SK-N-SH (cell line): ENCODE data around the gene CERCAM. TPM values are rescaled to one million over a fixed set of nuclear protein-coding genes. Genes with fewer than 3 reads are reported as not detected.
"Not testable (repeated sequence)": the region's sequence is repeated elsewhere in the genome, so short reads cannot be mapped to it uniquely, and the experiment has no call there.

Experiments used
- CTCF ChIA-PET: fragments of 300-600, 350-600 bp; formaldehyde crosslinking; extraction: SDS; loops from one replicate; lab custom pipeline; 2021; lab: Yijun Ruan, JAX
- POLR2A ChIA-PET: fragments of 350-600 bp; sonication (Branson Sonifier 250); formaldehyde crosslinking; extraction: SDS; loops from one replicate; lab custom pipeline; 2020; ENCODE audit warnings: antibody characterized with exemption, inconsistent platforms; lab: Yijun Ruan, JAX
- DNase-seq: peaks from one replicate; pipeline ENCODE4 v3.0.0; 2012
- H2AFZ ChIP-seq: fragments of 200-600 bp; sonication (generic); 2 replicates; pipeline ENCODE4 v1.8.1; 2016; ENCODE audit warnings: antibody characterized with exemption, mild to moderate bottlenecking, low read depth
- H3F3A ChIP-seq: fragments of 200-600 bp; sonication (generic); replicated peaks from 2 replicates; pipeline ENCODE3; 2016; ENCODE audit warnings: antibody characterized with exemption, mild to moderate bottlenecking; ENCODE audit not compliant: insufficient read depth
- H3K27ac ChIP-seq, 2 experiments: fragments of 200-500 bp in 1 of 2; fragments of 200-600 bp in 1 of 2; sonication (Bioruptor generic) in 1 of 2; sonication (generic), shearing (Covaris generic) in 1 of 2; 2 replicates each; pipeline versions ENCODE4 v1.5.1 to v1.6.1; 2014 to 2016; ENCODE audit warnings: low read depth in 2 of 2, inconsistent platforms in 1 of 2, low read length in 1 of 2, mild to moderate bottlenecking in 1 of 2, mixed read lengths in 1 of 2
- H3K27me3 ChIP-seq: fragments of 200-600 bp; sonication (generic), shearing (Covaris generic); 2 replicates; pipeline ENCODE4 v1.6.1; 2016; ENCODE audit warnings: mixed run types; ENCODE audit not compliant: insufficient read depth
- H3K36me3 ChIP-seq, 2 experiments: fragments of 200-500 bp in 1 of 2; fragments of 200-600 bp in 1 of 2; sonication (Bioruptor generic) in 1 of 2; sonication (generic) in 1 of 2; replicated peaks in 1 of 2; 2 replicates each; pipeline versions ENCODE3 to v1.5.1; 2014 to 2016; ENCODE audit warnings: low read length in 1 of 2, mild to moderate bottlenecking in 1 of 2; ENCODE audit not compliant: insufficient read depth in 2 of 2, control insufficient read depth in 1 of 2
- H3K4me1 ChIP-seq, 2 experiments: fragments of 200-500 bp in 1 of 2; fragments of 200-600 bp in 1 of 2; sonication (Bioruptor generic) in 1 of 2; sonication (generic), shearing (Covaris generic) in 1 of 2; 2 replicates each; pipeline versions ENCODE4 v1.5.1 to v1.6.1; 2014 to 2016; ENCODE audit warnings: low read depth in 1 of 2, low read length in 1 of 2, mixed run types in 1 of 2; ENCODE audit not compliant: insufficient read depth in 2 of 2, control insufficient read depth in 1 of 2
- H3K4me2 ChIP-seq: fragments of 200-600 bp; sonication (generic), shearing (Covaris generic); 2 replicates; pipeline ENCODE4 v1.6.1; 2017; ENCODE audit warnings: mixed run types
- H3K4me3 ChIP-seq, 2 experiments: fragments of 200-500 bp in 1 of 2; fragments of 200-600 bp in 1 of 2; sonication (Bioruptor generic) in 1 of 2; sonication (generic), shearing (Covaris generic) in 1 of 2; 2 replicates each; pipeline versions ENCODE4 v1.5.1 to v1.8.1; 2014 to 2016; ENCODE audit warnings: low read depth in 2 of 2, inconsistent platforms in 1 of 2, low read length in 1 of 2, mild to moderate bottlenecking in 1 of 2, mixed read lengths in 1 of 2, moderate library complexity in 1 of 2
- H3K79me2 ChIP-seq: fragments of 200-600 bp; sonication (generic); 2 replicates; pipeline ENCODE4 v1.8.1; 2017; ENCODE audit warnings: mild to moderate bottlenecking; ENCODE audit not compliant: insufficient read depth
- H3K9ac ChIP-seq: fragments of 200-600 bp; sonication (generic); 2 replicates; pipeline ENCODE4 v1.6.1; 2017; ENCODE audit warnings: mixed run types
- H3K9me2 ChIP-seq: fragments of 200-600 bp; sonication (generic); 2 replicates; pipeline ENCODE4 v1.6.1; 2017; ENCODE audit warnings: mixed run types
- H3K9me3 ChIP-seq: fragments of 200-600 bp; sonication (generic); 2 replicates; pipeline ENCODE4 v1.6.1; 2017; ENCODE audit warnings: mixed run types, mild to moderate bottlenecking, moderate library complexity
- H4K20me1 ChIP-seq: fragments of 200-600 bp; sonication (generic); 2 replicates; pipeline ENCODE4 v1.6.1; 2017; ENCODE audit warnings: mild to moderate bottlenecking, mixed run types; ENCODE audit not compliant: insufficient read depth
- CTCF ChIP-seq: fragments of 200-600 bp; sonication (generic); IDR thresholded peaks from 2 replicates; pipeline ENCODE4 v1.6.1; 2017; ENCODE audit warnings: antibody characterized with exemption, mild to moderate bottlenecking, moderate library complexity
- EZH2phosphoT487 ChIP-seq: fragments of 200-600 bp; sonication (generic); IDR thresholded peaks from 2 replicates; pipeline ENCODE4 v1.6.1; 2017; ENCODE audit warnings: low read depth, mixed run types, mild to moderate bottlenecking, antibody characterized with exemption, moderate library complexity, borderline replicate concordance
- GABPA ChIP-seq: IDR thresholded peaks from 2 replicates; pipeline ENCODE4 v1.4.0; 2012; ENCODE audit warnings: low read depth, mild to moderate bottlenecking
- GATA2 ChIP-seq: sonication (generic); formaldehyde crosslinking; IDR thresholded peaks from 2 replicates; pipeline ENCODE4 v1.5.0; 2020; ENCODE audit warnings: mild to moderate bottlenecking, missing genetic modification reagents
- RAD21 ChIP-seq: IDR thresholded peaks from 2 replicates; pipeline ENCODE4 v1.6.1; 2012; ENCODE audit warnings: mild to moderate bottlenecking, low read length
- RXRA ChIP-seq: IDR thresholded peaks from 2 replicates; pipeline ENCODE4 v1.4.0; 2012; ENCODE audit warnings: low read depth, mild to moderate bottlenecking, borderline replicate concordance
- SMC3 ChIP-seq: IDR thresholded peaks from 2 replicates; pipeline ENCODE4 v1.6.1; 2012; ENCODE audit warnings: low read depth, low read length, improper control_type of control experiment
- TAF1 ChIP-seq: IDR thresholded peaks from 2 replicates; pipeline ENCODE4 v1.6.1; 2012; ENCODE audit warnings: low read depth, mild to moderate bottlenecking, low read length, moderate library complexity, borderline replicate concordance
- USF1 ChIP-seq: IDR thresholded peaks from 2 replicates; pipeline ENCODE4 v1.4.0; 2012; ENCODE audit warnings: low read depth, borderline replicate concordance
- ZBTB33 ChIP-seq: IDR thresholded peaks from 2 replicates; pipeline ENCODE4 v1.4.0; 2012; ENCODE audit warnings: low read depth, borderline replicate concordance
- WGBS: methylation state at CpG from one replicate; pipeline ENCODE4 v1.1.6; 2017; ENCODE audit warnings: low lambda C conversion rate; 5-methylcytosine and 5-hydroxymethylcytosine counted together
- polyA plus RNA-seq, 3 experiments: library from polyadenylated mRNA; depleted of rRNA; stranded (reverse); fragments of >200 nt; gene quantifications; 2 replicates each; pipeline ENCODE4 v1.2.3, GENCODE V29; 2012

Gene CERCAM
- polyA plus RNA-seq, 1 of the 3 experiments (the other 2 are of a cell fraction) = 131 TPM

GRCh38 chr9:128412120-128412790, 8.4 kb upstream of the CERCAM start:
- POLR2A ChIA-PET = interaction anchor here (1.5 to 1.8 kb wide), 2 partner anchors 8 to 41 kb away, joined by 3 to 6 read pairs; partner anchors contain the start of genes CERCAM and URM1
- H2AFZ ChIP-seq = no peak overlapping the region
- H3K9me2 ChIP-seq = no peaks in the 10 kb centered on the region
- TF ChIP-seq CTCF (peak; percentile 69), SMC3 (peak; percentile 78), EZH2phosphoT487 (no peak), RAD21 (peak; percentile 88)
- peaks cover 0 to 2% of the 10 kb centered on the region in 2 experiments; a peak in 1 of 4 replicates for H3K4me1 ChIP-seq
- no peaks in the 10 kb centered on the region for H3F3A ChIP-seq
- H3K36me3 ChIP-seq = no peaks in the 10 kb centered on the region
- H3K4me3 ChIP-seq = peak overlapping the region in 1 of 2 experiments; percentile 50; a peak in 1 of 4 replicates
- H3K27ac ChIP-seq = no peak overlapping the region
- WGBS = 9% methylated on average over 5 of the region's 13 CpGs
- no peaks in the 10 kb centered on the region; the same call in 1 of the 2 replicates for H3K27me3 ChIP-seq
- peak; percentile 87 for DNase-seq
- CTCF ChIA-PET = interaction anchor here (0.6 to 9.3 kb wide), 38 partner anchors 8 to 221 kb away, joined by 3 to 113 read pairs (median 4); partner anchors contain the start of genes CERCAM and URM1
- H3K9me3 ChIP-seq = no peaks in the 10 kb centered on the region
- H3K79me2 ChIP-seq = no peaks in the 10 kb centered on the region
- no peak overlapping the region for H3K9ac ChIP-seq
- H4K20me1 ChIP-seq = no peaks in the 10 kb centered on the region
- H3K4me2 ChIP-seq = no peak overlapping the region

DNA sequence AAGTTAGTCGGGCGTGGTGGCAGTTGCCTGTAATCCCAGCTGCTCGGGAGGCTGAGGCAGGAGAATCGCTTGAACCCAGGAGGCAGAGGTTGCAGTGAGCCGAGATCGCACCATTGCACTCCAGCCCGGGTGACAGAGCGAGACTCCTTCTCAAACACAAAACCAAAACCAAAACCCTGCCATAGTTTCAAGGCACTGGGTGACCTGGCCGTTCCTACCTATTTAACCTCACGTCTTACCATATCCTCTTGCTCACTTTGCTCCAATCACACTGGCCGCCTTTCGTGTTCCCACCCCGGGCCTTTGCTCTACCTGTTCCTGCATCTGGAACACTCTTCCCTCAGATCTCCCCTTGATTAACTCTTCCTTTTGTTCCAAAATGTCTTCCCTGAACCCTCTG, 6.9 kb upstream of the CERCAM start:
- H3K36me3 ChIP-seq, H2AFZ ChIP-seq, DNase-seq, H3F3A ChIP-seq, H3K4me3 ChIP-seq, POLR2A ChIA-PET, H3K79me2 ChIP-seq, H3K27ac ChIP-seq, H3K27me3 ChIP-seq, H3K4me2 ChIP-seq, H3K9ac ChIP-seq, H3K9me3 ChIP-seq, H4K20me1 ChIP-seq, H3K9me2 ChIP-seq, H3K4me1 ChIP-seq: not testable (repeated sequence)
- 87% methylated on average over 13 of the region's 13 CpGs for WGBS
- CTCF ChIA-PET = interaction anchor here (3.0 to 9.3 kb wide), 2 partner anchors 7 to 52 kb away, joined by 14 to 113 read pairs; partner anchors contain the start of gene CERCAM

DNA sequence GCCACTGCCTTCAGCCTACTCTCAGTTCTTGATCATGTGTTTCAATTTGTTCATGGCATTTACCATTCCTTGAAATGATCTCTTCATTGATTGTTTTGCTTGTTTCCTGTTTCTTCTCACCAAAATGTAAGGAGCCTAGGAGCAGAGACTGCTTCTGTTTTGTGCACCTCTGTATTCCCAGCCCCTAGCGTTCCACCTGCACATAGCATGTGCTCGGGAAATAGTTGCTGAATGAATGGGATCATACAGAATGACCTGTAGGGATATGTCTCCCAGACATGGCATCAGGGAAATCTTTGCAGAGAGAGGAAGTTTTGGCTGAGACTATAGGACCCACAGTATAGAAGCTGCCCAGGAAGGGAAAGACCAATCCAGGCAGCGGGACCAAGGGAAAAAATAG, 6.2 kb upstream of the CERCAM start:
- Histone ChIP-seq H4K20me1 (no peaks in the 10 kb centered on the region), H3F3A (no peaks in the 10 kb centered on the region), H3K27me3 (no peaks in the 10 kb centered on the region; the same call in 1 of the 2 replicates), H3K4me2 (no peak overlapping the region), H3K9me3 (no peaks in the 10 kb centered on the region), H3K4me3 (no peak overlapping the region), H3K4me1 (peaks cover 0 to 8% of the 10 kb centered on the region in 2 experiments; a peak in 1 of 4 replicates), H3K9me2 (no peaks in the 10 kb centered on the region), H3K79me2 (no peaks in the 10 kb centered on the region)
- CTCF ChIA-PET = interaction anchor here (0.5 to 9.3 kb wide), 4 partner anchors 25 to 96 kb away, joined by 3 to 113 read pairs (median 3); no protein-coding TSS in a partner anchor
- DNase-seq = no peak
- 43% methylated on average over 3 of the region's 3 CpGs for WGBS
- TF ChIP-seq ZBTB33 = no peak
- no peak for TF ChIP-seq GATA2 (CRISPR knock-in tag)
- no peak for TF ChIP-seq USF1
- TF ChIP-seq GABPA = no peak
- no peak for TF ChIP-seq TAF1
- TF ChIP-seq RXRA = no peak
- TF ChIP-seq, all 33 proteins: peak for 0
- Histone ChIP-seq H3K9ac (no peak overlapping the region), H2AFZ (no peak overlapping the region), H3K27ac (no peak overlapping the region), H3K36me3 (no peaks in the 10 kb centered on the region)
- POLR2A ChIA-PET = no interaction called here
